Stimulated activated naive CD4-positive, alpha-beta T cell (primary cell): Measurements from ENCODE around the gene CLSTN1.
"Not testable (repeated sequence)": the region's sequence is repeated elsewhere in the genome, so short reads cannot be mapped to it uniquely, and the experiment has no call there.

Source experiments
- DNase-seq, 6 experiments: peaks; one replicate each; lab custom pipeline; 2025; lab: John Stamatoyannopoulos, UW

CLSTN1 gene

GRCh38 chr1:9797049-9797448, 26.7 kb downstream of the CLSTN1 start:
- no peak for DNase-seq

- DNase-seq, result no peak
Observed at GRCh38 chr1:9794081-9794480, 29.7 kb downstream of the CLSTN1 start.

- DNase-seq, result no peak
Observed at GRCh38 chr1:9793291-9793690, 30.5 kb downstream of the CLSTN1 start.

- DNase-seq, result no peak
Observed at GRCh38 chr1:9792156-9793042, 31.4 kb downstream of the CLSTN1 start.

GRCh38 chr1:9789700-9790099, 34.1 kb downstream of the CLSTN1 start:
- not testable (repeated sequence) for DNase-seq

- DNase-seq, result peak in 5 of 6 experiments; percentile 2 to 71 (median 66)
Observed at GRCh38 chr1:9787702-9788101, 36.1 kb downstream of the CLSTN1 start.

GRCh38 chr1:9785406-9785805, 38.4 kb downstream of the CLSTN1 start:
- no peak for DNase-seq

GRCh38 chr1:9784508-9785133, 39.1 kb downstream of the CLSTN1 start:
- DNase-seq, result peak; percentile 21 to 70 (median 48)

GRCh38 chr1:9782897-9783296, 40.9 kb downstream of the CLSTN1 start:
- no peak for DNase-seq

GRCh38 chr1:9782116-9782751, 41.5 kb downstream of the CLSTN1 start:
- DNase-seq, result no peak

GRCh38 chr1:9780554-9781110, 43.1 kb downstream of the CLSTN1 start:
- DNase-seq, result no peak

GRCh38 chr1:9778905-9779304, 44.9 kb downstream of the CLSTN1 start:
- no peak for DNase-seq

GRCh38 chr1:9776685-9777084, 47.1 kb downstream of the CLSTN1 start:
- no peak for DNase-seq

- DNase-seq, result no peak
Observed at GRCh38 chr1:9774712-9775679, 48.8 kb downstream of the CLSTN1 start.

GRCh38 chr1:9770298-9770697, 53.5 kb downstream of the CLSTN1 start:
- DNase-seq, result peak in 1 of 6 experiments; percentile 13

- no peak for DNase-seq
Observed at GRCh38 chr1:9768983-9769382, 54.8 kb downstream of the CLSTN1 start.

- DNase-seq, result peak in 3 of 6 experiments; percentile 10 to 16 (median 13)
Observed at GRCh38 chr1:9767964-9768668, 55.6 kb downstream of the CLSTN1 start.

GRCh38 chr1:9766759-9767442, 56.9 kb downstream of the CLSTN1 start:
- DNase-seq, result no peak

GRCh38 chr1:9764550-9764949, 59.2 kb downstream of the CLSTN1 start:
- no peak for DNase-seq

GRCh38 chr1:9763914-9764313, 59.9 kb downstream of the CLSTN1 start:
- no peak for DNase-seq
